Fibroblast of villous mesenchyme (primary cell): ENCODE data around the gene TMEM54. TPM values are rescaled to one million over a fixed set of nuclear protein-coding genes. Genes with fewer than 3 reads are reported as not detected.

Source experiments
- DNase-seq: peaks from one replicate; pipeline ENCODE4 v3.0.0-alpha.2; 2010; ENCODE audit warnings: low read depth
- H3K4me3 ChIP-seq: 2 replicates; pipeline ENCODE4 v1.5.1; 2011; ENCODE audit warnings: low read depth, mild to moderate bottlenecking, low read length
- total RNA-seq: library from RNA; depleted of rRNA; stranded (reverse); fragments of >200 nt; gene quantifications from 2 replicates; pipeline ENCODE4 v1.2.3, GENCODE V29; 2012
- TF ChIP-seq, protein P1 (sequence below): IDR thresholded peaks from 2 replicates; pipeline ENCODE4 v1.5.1; 2012; ENCODE audit warnings: low read depth, mild to moderate bottlenecking, low read length; ENCODE audit not compliant: insufficient read depth

TMEM54 gene, protein sequence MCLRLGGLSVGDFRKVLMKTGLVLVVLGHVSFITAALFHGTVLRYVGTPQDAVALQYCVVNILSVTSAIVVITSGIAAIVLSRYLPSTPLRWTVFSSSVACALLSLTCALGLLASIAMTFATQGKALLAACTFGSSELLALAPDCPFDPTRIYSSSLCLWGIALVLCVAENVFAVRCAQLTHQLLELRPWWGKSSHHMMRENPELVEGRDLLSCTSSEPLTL
- total RNA-seq = 9.9 and 17.4 TPM in 2 replicates

GRCh38 chr1:32900956-32901822, at the start of gene TMEM54:
Gene TMEM54 (minus strand): TSS chr1:32901389. CDS start chr1:32901238, 151 bp downstream.
- no peak for DNase-seq
- peak within 1 kb of the TSS; percentile 68 for H3K4me3 ChIP-seq
- TF ChIP-seq, protein P1, sequence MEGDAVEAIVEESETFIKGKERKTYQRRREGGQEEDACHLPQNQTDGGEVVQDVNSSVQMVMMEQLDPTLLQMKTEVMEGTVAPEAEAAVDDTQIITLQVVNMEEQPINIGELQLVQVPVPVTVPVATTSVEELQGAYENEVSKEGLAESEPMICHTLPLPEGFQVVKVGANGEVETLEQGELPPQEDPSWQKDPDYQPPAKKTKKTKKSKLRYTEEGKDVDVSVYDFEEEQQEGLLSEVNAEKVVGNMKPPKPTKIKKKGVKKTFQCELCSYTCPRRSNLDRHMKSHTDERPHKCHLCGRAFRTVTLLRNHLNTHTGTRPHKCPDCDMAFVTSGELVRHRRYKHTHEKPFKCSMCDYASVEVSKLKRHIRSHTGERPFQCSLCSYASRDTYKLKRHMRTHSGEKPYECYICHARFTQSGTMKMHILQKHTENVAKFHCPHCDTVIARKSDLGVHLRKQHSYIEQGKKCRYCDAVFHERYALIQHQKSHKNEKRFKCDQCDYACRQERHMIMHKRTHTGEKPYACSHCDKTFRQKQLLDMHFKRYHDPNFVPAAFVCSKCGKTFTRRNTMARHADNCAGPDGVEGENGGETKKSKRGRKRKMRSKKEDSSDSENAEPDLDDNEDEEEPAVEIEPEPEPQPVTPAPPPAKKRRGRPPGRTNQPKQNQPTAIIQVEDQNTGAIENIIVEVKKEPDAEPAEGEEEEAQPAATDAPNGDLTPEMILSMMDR = no peak

DNA sequence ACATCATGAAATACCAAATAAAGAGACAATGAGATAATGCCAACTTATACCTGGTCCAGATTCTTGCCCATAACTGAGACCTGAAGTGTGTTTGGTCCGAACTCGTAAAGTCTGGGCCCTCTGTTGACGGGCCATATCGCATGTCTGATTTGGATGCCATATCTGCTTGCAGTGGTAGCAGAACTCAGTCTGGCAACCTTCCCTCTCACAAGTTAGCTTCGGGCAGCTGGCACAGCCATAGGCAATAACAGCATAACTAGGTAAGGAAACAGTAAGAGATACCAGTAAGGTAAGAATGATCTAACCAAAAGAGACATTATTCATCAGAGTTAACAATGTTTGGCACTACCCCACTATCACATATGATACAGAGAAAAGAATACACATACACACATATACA, 48.3 kb upstream of the TMEM54 start:
- no peak for DNase-seq
- H3K4me3 ChIP-seq = no peak overlapping the region
- TF ChIP-seq, protein P1 = no peak

GRCh38 chr1:32948905-32949304, 47.7 kb upstream of the TMEM54 start:
- peak; percentile 43 for DNase-seq

GRCh38 chr1:32948390-32948722, 47.2 kb upstream of the TMEM54 start:
- DNase-seq = no peak
- TF ChIP-seq, protein P1 = no peak
- H3K4me3 ChIP-seq = no peak overlapping the region

More at GRCh38 chr1:32948905-32949304, 47.7 kb upstream of the TMEM54 start:
- TF ChIP-seq, protein P1 = no peak
- no peak overlapping the region for H3K4me3 ChIP-seq

DNA sequence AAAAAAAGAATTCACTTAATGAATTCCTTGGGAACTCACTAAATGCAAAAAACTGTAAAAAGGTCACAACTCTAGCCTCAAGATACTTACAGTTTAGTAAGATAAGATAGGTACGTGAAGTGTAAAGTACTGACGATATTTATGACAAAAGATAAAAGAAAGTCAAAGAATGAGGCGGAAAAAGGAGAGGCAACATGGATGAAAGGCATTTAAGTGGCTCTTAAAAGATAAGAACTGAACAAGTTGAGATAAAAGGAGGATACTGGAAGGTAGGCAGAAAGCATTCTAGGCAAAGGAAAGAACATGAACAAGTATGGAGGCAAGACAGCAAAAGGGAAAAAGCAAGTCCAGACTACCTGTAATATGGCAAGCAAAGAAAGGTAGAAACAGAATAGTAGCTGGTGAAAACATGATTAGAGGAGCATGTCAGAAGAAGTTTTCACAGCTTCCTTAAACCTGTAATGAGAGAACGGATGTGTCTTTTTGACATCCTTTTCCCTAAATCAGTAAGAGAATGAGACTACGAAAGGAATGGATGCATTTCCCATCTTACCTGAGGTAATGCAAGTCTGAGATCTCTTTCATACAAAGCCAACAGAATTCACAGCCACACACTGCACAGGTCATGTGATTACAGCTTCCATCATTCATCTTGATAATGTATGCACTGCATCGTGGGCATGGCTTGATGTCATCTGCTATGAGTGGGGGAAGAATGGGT, 46.6 kb upstream of the TMEM54 start:
- no peak overlapping the region for H3K4me3 ChIP-seq
- TF ChIP-seq, protein P1 = no peak
- no peak for DNase-seq

DNA sequence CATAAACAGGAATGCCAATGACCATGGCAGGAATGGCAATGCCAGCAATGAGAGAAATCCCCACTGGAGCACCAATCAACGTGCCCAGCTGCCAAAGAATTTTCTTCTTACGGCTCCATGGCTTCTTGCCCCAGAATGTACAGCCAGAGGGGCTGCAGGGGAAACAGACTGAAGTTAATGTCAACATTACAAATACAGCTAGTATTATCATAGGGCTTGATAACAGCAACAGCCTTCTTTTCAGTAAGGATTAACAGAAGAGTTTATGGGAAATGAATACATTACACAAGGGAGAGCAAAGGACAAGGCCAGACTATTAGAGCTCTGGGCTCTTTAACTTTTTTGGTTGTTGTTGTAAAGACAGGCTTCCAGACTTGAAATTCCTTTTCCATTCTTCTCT, 45.2 kb upstream of the TMEM54 start:
- peak; percentile 36 for DNase-seq
- TF ChIP-seq, protein P1 = no peak
- no peak overlapping the region for H3K4me3 ChIP-seq
